Astrocyte (in vitro differentiated cells and primary cell): ENCODE data around the gene PRRC2B.

ENCODE experiments used
- EZH2 ChIP-seq: IDR thresholded peaks from 2 replicates; pipeline ENCODE4 v1.6.1; 2012; ENCODE audit warnings: mild to moderate bottlenecking, low read length, inconsistent platforms; ENCODE audit not compliant: insufficient read depth
- TF ChIP-seq, protein P1 (sequence below): IDR thresholded peaks from 2 replicates; pipeline ENCODE4 v1.5.1; 2011; ENCODE audit warnings: low read depth, mild to moderate bottlenecking, inconsistent platforms, low read length, moderate library complexity; ENCODE audit not compliant: insufficient read depth

DNA sequence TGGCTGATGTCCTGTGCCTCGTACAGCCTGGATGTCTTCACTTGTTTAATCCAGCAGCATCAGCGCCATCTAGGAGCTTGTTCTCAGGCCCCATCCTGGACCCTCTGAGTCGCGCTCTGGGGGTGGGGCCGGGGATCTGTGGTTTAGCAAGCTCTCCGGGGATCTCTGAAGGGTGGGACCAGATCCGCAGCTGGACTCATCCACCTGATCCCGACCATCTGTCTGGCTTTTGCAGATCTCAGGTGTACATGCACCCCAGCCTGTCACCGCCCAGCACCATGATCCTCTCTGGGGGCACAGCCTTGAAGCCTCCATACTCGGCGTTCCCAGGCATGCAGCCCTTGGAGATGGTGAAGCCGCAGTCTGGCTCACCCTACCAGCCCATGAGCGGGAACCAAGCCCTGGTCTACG is 93.7 kb downstream of the PRRC2B start:
- TF ChIP-seq, protein P1, sequence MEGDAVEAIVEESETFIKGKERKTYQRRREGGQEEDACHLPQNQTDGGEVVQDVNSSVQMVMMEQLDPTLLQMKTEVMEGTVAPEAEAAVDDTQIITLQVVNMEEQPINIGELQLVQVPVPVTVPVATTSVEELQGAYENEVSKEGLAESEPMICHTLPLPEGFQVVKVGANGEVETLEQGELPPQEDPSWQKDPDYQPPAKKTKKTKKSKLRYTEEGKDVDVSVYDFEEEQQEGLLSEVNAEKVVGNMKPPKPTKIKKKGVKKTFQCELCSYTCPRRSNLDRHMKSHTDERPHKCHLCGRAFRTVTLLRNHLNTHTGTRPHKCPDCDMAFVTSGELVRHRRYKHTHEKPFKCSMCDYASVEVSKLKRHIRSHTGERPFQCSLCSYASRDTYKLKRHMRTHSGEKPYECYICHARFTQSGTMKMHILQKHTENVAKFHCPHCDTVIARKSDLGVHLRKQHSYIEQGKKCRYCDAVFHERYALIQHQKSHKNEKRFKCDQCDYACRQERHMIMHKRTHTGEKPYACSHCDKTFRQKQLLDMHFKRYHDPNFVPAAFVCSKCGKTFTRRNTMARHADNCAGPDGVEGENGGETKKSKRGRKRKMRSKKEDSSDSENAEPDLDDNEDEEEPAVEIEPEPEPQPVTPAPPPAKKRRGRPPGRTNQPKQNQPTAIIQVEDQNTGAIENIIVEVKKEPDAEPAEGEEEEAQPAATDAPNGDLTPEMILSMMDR, result no peak
- no peak for TF ChIP-seq EZH2
